Measurements from ENCODE around the gene PTK7.

The PTK7 gene

GRCh38 chr6:43181942-43182860 lies 106.1 kb downstream of the PTK7 start, which contains the start of gene CUL9:
Gene CUL9 (plus strand): TSS chr6:43182196. CDS start chr6:43184311, 2,115 bp downstream.
- peak; percentile 78 for DNase-seq

- no peak for DNase-seq
Measured at GRCh38 chr6:43183441-43183840, 107.3 kb downstream of the PTK7 start.

DNA sequence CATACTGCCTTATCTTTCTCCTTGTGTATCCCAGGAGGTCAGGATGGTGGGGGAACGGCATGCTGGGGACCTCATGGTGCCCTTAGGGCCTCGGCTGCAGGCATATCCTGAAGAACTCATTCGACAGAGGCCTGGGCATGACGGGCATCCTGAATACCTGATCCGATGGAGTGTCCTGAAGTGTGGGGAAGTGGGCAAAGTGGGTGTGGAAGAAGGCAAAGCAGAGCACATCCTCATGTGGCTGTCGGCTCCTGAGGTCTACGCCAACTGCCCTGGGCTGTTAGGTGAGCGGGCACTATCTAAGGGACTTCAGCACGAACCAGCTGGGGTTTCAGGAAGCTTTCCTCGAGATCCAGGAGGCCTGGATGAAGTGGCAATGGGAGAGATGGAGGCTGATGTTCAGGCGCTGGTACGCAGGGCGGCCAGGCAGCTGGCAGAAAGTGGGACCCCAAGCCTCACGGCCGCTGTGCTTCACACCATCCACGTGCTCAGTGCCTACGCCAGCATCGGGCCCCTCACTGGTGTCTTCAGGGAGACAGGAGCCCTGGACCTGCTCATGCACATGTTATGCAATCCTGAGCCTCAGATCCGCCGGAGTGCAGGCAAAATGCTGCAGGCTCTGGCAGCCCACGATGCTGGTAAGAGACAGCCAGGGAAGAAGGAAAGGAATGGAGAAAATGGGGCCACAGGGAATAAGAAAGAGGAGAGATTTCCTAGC lies 108.3 kb downstream of the PTK7 start:
- no peak for DNase-seq

DNA sequence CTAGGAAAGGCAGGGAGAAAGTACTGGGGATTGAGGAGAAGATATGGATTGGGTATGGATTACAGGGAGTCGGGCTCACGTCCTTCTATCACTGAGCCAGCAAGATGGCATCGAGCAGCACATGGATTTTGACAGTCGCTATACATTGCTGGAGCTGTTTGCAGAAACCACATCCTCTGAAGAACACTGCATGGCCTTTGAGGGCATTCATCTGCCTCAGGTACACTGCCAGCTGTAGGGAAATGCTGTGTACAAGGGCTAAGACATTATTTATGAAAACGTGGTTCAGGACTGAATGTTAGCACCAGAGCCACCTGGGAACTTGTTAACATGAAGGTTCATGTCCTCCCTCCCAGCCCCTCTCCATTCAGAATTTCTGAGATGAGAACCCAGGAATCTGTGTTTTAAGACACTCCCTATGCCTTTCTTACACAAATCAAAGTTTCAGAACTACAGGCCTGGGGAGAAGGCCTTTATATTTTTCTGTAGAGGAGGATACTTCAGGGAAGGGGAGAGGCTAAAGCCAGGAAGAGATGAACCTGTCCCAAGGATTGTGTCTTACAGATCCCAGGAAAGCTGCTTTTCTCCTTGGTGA lies 109.4 kb downstream of the PTK7 start:
- no peak for DNase-seq

DNA sequence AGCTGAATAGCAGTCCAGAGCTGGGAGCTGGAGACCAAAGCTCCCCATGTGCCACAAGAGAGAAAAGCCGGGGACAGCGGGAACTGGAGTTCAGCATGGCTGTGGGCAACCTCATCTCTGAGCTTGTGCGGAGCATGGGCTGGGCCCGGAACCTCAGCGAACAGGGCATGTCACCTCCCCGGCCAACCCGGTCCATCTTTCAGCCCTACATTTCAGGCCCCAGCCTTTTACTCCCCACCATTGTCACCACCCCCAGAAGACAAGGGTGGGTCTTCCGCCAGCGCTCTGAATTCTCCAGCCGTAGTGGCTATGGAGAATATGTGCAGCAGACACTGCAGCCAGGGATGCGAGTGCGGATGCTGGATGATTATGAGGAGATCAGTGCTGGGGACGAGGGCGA lies 109.9 kb downstream of the PTK7 start:
- no peak for DNase-seq

DNA sequence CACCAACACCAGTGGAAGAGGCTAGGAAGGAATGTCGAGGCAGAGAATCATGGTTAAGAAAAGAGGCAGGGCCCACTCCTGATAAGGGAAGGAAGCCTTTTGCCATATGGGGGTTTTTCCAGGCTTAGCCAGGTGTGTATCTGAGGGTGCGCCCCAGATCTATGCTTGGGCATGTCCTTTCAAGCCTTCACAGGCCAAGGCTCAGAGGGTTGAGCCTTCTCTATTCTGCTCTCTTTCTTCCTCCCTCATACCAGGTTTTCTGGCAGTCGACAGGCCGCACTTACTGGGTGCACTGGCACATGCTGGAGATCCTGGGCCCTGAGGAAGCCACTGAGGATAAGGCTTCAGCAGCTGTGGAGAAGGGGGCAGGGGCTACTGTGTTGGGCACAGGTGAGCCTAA lies 110.6 kb downstream of the PTK7 start:
- no peak for DNase-seq

DNA sequence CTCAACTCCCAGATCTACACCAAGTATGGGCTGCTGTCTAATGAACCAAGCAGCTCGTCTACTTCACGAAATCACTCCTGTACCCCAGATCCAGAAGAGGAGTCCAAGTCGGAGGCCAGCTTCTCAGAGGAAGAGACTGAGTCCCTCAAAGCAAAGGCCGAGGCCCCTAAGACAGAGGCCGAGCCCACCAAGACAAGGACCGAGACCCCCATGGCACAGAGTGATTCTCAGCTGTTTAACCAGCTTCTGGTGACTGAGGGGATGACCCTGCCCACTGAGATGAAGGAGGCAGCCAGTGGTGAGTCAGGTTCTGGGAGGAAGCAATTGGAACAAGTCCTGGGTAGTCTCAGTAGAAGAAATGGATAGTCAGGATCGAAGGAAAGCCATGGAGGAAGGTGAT lies 111.7 kb downstream of the PTK7 start:
- DNase-seq = no peak

DNA sequence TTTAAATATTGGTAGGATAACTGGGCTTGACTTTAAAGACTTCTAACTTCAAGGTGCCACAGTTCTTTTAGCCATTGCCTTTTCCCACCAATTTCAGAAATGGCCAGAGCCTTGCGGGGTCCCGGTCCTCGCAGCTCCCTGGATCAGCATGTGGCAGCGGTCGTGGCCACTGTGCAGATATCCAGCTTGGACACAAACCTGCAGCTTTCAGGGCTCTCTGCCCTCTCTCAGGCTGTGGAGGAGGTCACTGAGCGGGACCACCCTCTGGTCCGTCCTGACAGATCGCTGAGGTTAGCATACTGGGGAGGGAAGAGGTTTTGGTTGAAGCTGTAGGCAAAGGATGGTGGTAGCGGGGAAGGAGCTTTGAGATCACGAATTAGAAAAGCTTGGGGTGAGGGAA lies 112.3 kb downstream of the PTK7 start:
- DNase-seq = no peak

DNA sequence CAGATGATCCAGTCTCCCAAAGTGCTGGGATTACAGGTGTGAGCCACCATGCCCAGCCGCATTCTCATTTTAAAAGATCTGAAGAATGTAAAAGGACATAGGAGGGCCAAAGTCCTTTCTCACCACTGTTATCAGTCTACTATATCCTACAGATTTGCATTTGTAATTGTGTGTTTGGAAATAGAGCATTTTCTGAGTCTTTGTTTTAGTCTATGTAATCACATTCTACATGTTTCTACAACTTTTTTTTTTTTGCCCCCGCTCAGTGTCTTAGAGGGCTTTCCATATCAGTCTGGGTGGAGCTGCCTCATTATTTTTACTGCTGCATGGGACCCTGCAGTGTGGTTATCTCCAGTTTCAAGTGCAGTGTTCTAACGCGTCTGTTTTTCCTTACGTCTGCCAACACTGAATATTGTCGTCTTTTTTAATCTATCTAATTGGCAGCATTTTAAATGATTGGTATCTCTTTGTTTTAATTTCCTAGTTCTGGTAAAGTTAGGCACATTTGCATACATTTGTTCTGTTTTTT lies 113.7 kb downstream of the PTK7 start:
- no peak for DNase-seq

DNA sequence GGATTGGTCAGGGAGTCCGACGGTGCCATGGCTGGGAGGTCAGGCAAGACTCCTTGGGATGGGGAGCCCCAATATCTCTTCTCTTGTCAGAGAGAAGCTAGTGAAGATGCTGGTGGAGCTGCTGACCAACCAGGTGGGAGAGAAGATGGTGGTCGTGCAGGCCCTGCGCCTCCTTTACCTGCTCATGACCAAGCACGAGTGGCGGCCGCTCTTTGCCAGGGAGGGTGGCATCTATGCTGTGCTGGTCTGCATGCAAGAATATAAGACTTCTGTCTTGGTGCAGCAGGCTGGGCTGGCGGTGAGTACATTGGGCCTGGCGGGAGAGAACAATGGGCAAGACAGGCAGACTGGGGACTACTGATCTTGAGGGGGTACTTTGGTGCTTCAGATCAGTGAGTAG lies 116.8 kb downstream of the PTK7 start:
- DNase-seq = no peak

GRCh38 chr6:43193929-43194328 lies 117.8 kb downstream of the PTK7 start:
- no peak for DNase-seq

- DNase-seq = no peak
Measured at GRCh38 chr6:43196337-43196736, 120.2 kb downstream of the PTK7 start.

DNA sequence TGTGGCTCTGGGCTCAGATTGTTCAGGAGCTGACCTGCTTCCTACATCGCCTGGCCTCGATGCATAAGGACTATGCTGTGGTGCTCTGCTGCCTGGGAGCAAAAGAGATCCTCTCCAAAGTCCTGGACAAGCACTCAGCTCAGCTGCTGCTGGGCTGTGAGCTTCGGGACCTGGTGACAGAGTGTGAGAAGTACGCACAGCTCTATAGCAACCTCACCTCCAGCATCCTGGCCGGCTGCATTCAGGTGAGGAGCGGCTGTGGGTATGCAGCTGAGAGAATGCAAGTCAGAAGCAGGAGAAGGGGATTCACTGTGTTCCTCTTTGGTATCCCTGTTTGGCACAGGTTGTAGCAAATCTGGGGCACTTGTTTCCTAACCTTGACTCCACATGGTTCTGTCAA lies 123.8 kb downstream of the PTK7 start:
- no peak for DNase-seq

GRCh38 chr6:43200541-43200940 lies 124.4 kb downstream of the PTK7 start:
- DNase-seq = no peak

- no peak for DNase-seq
Measured at GRCh38 chr6:43202451-43202850, 126.3 kb downstream of the PTK7 start.

DNA sequence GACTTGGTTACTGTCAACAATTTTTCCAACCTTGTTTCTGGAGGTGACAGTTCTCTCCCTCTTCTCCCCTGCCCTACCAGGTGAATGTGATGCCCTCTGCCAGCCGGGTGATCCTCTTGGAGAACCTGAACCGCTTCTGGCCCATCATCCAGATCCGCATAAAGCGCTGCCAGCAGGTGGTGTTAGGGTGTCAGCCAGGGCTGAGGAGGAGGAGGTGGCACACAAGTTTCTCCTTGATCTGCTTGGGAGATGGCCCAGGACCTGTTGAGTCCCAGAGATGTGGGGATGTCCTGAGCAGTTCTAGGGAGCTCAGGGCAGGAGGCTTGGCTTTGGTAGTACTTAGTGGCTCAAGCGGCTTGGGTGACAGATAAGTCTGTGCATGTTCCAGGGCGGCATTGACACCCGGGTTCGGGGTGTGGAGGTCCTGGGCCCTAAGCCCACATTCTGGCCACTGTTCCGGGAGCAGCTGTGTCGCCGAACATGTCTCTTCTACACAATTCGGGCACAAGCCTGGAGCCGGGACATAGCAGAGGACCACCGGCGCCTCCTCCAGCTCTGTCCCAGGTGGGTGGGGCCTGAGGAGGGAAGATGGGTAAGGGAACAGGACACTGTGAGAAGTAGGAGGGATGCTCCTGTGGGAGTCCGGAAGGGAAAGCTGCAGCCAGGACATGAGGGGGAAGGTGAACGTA lies 127.1 kb downstream of the PTK7 start:
- no peak for DNase-seq

DNA sequence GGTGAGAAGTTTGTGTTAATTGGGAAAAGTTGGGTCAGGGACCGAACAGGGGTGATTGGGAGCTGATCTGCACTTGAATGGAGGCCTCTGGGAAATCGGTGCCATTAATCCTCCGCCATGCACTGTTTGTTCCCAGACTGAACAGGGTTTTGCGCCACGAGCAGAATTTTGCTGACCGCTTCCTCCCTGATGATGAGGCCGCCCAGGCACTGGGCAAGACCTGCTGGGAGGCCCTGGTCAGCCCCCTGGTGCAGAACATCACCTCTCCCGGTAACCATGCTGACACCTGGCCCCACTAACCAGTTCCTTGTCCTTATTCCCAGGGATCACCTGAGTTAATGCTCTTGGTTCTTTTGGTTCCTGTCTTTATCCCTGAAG lies 127.6 kb downstream of the PTK7 start:
- no peak for DNase-seq

DNA sequence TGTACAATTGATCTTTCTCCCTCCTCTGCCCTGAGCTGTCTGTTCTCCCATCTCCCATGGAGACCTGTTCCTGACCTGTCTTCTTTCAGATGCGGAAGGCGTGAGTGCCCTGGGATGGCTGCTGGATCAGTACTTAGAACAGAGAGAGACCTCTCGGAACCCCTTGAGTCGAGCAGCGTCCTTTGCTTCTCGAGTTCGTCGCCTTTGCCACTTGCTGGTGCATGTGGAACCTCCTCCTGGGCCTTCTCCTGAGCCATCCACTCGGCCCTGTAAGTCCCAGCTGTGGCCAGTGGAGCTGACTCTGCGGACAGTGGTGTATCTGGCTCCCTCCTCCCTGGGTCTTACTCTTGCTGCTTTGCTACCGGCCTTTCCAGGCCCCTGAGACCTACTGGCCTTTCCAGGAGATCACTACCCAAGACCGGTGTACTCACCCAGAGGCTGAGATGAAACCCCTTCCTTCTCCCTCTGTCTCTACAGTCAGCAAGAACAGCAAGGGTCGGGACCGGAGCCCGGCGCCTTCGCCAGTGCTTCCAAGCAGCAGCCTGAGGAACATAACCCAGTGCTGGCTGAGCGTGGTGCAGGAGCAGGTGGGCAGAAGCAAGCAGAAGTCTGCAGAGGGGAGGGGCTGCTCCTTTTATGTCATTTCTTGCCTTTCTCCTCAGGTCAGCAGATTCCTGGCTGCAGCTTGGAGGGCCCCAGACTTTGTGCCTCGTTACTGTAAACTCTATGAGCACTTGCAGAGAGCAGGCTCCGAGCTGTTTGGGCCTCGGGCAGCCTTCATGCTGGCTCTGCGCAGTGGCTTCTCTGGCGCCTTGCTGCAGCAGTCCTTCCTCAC lies 128.4 kb downstream of the PTK7 start:
- DNase-seq = no peak

- no peak for DNase-seq
Measured at GRCh38 chr6:43205849-43206248, 129.7 kb downstream of the PTK7 start.

DNA sequence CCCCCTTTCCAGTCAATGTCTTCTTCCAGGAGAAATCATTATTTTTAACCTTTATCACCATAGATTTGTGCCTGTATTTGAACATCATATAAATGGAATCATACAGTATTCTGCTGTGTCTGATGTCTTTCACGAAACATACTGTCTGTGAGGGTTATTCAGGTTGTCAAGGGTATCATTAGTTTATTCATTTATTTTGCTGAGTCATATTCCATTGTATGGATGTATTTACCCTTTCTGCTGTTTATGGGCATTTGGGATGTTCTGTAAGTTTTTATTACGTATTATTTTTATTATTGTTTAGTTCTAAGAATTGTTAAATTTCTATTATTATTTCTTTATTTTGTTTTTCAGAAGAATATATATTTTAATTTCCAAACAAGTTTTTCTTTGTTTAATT lies 131.2 kb downstream of the PTK7 start:
- no peak for DNase-seq

All from NCI-H774 (cell line).